HG02884 (cell line): ENCODE results near the gene NPAS3.

Experiments
- ATAC-seq: cut with Tn5 transposase; IDR thresholded peaks from one replicate; pipeline ENCODE4 v1.9.1; 2021; ENCODE audit warnings: mild to moderate bottlenecking, moderate library complexity; ENCODE audit not compliant: unreplicated experiment

The NPAS3 gene

GRCh38 chr14:33463731-33464130, 525.1 kb downstream of the NPAS3 start:
- no peak for ATAC-seq

- ATAC-seq: no peak
These were observed 525.7 kb downstream of the NPAS3 start for GRCh38 chr14:33464254-33464962.

- ATAC-seq: no peak
These were observed 527.4 kb downstream of the NPAS3 start for GRCh38 chr14:33465846-33466700.

- no peak for ATAC-seq
These were observed 529.3 kb downstream of the NPAS3 start for GRCh38 chr14:33467971-33468370.

- no peak for ATAC-seq
These were observed 531.2 kb downstream of the NPAS3 start for GRCh38 chr14:33469898-33470297.

GRCh38 chr14:33471776-33472175, 533.1 kb downstream of the NPAS3 start:
- no peak for ATAC-seq

- ATAC-seq: no peak
These were observed 536.9 kb downstream of the NPAS3 start for GRCh38 chr14:33475623-33476022.

GRCh38 chr14:33477797-33478196, 539.1 kb downstream of the NPAS3 start:
- ATAC-seq: no peak

- no peak for ATAC-seq
These were observed 541.6 kb downstream of the NPAS3 start for GRCh38 chr14:33480071-33480886.

GRCh38 chr14:33480887-33481184, 542.2 kb downstream of the NPAS3 start:
- no peak for ATAC-seq

GRCh38 chr14:33483110-33483509, 544.4 kb downstream of the NPAS3 start:
- no peak for ATAC-seq

GRCh38 chr14:33483541-33483940, 544.9 kb downstream of the NPAS3 start:
- no peak for ATAC-seq

GRCh38 chr14:33484264-33484663, 545.6 kb downstream of the NPAS3 start:
- no peak for ATAC-seq

GRCh38 chr14:33486332-33486890, 547.7 kb downstream of the NPAS3 start:
- ATAC-seq: no peak

GRCh38 chr14:33488582-33488981, 549.9 kb downstream of the NPAS3 start:
- no peak for ATAC-seq

GRCh38 chr14:33490555-33490954, 551.9 kb downstream of the NPAS3 start:
- no peak for ATAC-seq

GRCh38 chr14:33491112-33491511, 552.4 kb downstream of the NPAS3 start:
- no peak for ATAC-seq

- ATAC-seq: no peak
These were observed 553.8 kb downstream of the NPAS3 start for GRCh38 chr14:33492491-33492890.

GRCh38 chr14:33493266-33493665, 554.6 kb downstream of the NPAS3 start:
- ATAC-seq: no peak

GRCh38 chr14:33493990-33494389, 555.3 kb downstream of the NPAS3 start:
- no peak for ATAC-seq

GRCh38 chr14:33499687-33500086, 561.0 kb downstream of the NPAS3 start:
- no peak for ATAC-seq
